ENCODE results near the gene GRK3. TPM values are rescaled to one million over a fixed set of nuclear protein-coding genes. Genes with fewer than 3 reads are reported as not detected.

Gene GRK3
- total RNA-seq, 3 donors from 2014 or later: 14.4 to 49.1 (median 16.7) TPM

DNA sequence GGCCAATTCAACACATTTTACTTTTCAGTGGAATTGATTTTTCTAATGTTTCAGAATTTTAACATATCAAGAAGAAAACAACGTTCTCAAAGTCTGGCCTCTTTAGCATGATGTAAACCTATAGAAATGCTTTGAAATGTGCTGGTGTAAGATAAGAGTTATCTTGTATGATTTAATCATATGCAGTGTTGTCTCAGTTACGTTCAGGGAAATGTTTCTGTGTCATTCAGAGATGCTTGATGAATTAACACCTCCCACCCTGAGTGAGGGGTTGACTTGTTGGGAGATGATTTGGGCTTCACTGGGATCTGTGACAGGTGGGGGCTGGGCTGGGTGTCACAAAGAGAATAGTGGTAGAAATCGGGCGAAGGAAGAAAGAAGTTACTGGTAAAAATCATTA lies 161.8 kb downstream of the GRK3 start:
- Histone ChIP-seq H3K27ac (no peak overlapping the region), H3K27me3 (no peaks in the 10 kb centered on the region), H3K4me1 (no peaks in the 10 kb centered on the region), H3K36me3 (no peaks in the 10 kb centered on the region), H3K4me3 (no peak overlapping the region), H3K9me3 (no peaks in the 10 kb centered on the region)
- intact Hi-C loops (cut with DNase I; ENCODE audit: low total_unique reads): no loop called here
- TF ChIP-seq, protein P1, sequence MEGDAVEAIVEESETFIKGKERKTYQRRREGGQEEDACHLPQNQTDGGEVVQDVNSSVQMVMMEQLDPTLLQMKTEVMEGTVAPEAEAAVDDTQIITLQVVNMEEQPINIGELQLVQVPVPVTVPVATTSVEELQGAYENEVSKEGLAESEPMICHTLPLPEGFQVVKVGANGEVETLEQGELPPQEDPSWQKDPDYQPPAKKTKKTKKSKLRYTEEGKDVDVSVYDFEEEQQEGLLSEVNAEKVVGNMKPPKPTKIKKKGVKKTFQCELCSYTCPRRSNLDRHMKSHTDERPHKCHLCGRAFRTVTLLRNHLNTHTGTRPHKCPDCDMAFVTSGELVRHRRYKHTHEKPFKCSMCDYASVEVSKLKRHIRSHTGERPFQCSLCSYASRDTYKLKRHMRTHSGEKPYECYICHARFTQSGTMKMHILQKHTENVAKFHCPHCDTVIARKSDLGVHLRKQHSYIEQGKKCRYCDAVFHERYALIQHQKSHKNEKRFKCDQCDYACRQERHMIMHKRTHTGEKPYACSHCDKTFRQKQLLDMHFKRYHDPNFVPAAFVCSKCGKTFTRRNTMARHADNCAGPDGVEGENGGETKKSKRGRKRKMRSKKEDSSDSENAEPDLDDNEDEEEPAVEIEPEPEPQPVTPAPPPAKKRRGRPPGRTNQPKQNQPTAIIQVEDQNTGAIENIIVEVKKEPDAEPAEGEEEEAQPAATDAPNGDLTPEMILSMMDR (IDR thresholded peaks at IDR 0.05): no peak
- TF ChIP-seq POLR2AphosphoS5 (IDR thresholded peaks at IDR 0.05): no peak
- TF ChIP-seq POLR2A (IDR thresholded peaks at IDR 0.05): no peak
- no peak for DNase-seq (ENCODE audit: low spot score in 2 of 2)

DNA sequence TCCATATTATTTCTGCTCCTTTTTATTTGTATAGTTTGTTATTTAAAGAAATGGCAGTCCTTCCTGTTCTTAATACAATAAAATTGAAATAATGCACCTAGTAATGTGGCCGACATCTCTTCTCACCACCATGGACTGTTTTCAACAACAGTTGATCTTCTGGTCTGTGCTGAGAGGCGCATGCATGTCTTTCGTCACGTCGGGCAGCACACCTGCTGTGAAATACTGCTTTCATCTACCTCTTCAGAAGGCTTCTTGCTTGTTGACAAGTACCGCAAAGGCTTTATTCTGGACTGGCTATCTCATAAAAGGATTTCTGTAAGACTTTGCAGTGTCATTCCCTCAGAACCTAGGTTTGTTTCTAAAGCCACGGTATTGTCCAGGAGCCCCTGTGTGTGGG lies 163.6 kb downstream of the GRK3 start:
- no peaks in the 10 kb centered on the region for H3K27me3 ChIP-seq
- H3K4me1 ChIP-seq: no peaks in the 10 kb centered on the region
- TF ChIP-seq, protein P1 (IDR thresholded peaks at IDR 0.05): no peak
- no peak for TF ChIP-seq POLR2A (IDR thresholded peaks at IDR 0.05)
- no peak for TF ChIP-seq POLR2AphosphoS5 (IDR thresholded peaks at IDR 0.05)
- H3K9me3 ChIP-seq: no peaks in the 10 kb centered on the region
- H3K27ac ChIP-seq: no peak overlapping the region
- intact Hi-C loops (cut with DNase I; ENCODE audit: low total_unique reads): no loop called here
- no peak overlapping the region for H3K4me3 ChIP-seq
- DNase-seq (ENCODE audit: low spot score in 2 of 2): no peak
- no peaks in the 10 kb centered on the region for H3K36me3 ChIP-seq

DNA sequence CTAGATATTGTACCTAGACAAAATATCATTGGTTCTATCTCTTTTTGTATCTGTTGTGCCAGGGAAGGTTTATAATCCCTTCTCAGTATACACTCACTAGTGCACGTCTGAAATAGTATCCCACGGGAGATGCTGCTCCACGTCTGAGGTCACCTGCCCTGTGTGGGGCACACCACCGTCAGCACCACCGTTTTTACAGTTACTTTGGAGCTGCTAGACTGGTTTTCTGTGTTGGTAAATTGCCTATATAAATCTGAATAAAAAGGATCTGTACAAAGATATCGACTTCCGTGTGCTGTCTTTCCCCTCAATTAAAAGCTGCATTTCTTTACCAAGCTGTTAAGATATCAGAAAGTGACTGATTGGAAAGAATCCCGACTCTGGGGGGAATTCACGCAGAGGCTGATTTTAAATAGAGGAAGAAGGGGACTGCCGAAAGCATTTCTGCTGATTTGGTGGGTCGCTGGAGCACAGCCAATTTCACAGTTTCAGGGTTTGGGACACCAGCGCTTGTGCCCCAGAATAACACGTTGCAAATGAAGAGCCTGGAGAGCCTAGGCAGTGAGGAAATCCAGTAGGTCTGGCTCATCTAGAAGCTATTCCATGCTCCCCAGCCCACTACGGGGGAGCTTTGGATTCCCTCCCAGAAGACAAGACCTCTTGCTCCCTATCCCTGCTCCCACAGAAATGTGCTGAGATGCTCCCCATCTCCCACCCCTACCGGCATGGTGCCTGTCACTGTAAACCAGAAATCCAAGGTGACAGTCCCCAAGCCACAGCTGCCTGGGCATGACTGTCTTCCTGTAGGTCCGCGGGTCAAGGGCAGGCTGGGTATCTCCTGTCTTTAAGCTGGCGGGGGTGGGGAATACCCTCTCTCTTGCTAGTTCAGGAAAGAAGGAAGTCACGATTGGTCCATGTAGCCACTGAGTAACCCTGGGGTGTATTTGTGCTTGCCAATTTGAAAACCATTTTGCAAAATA lies 164.8 kb downstream of the GRK3 start:
- TF ChIP-seq POLR2AphosphoS5 (IDR thresholded peaks at IDR 0.05): no peak
- TF ChIP-seq, protein P1 (IDR thresholded peaks at IDR 0.05): no peak
- no peak for TF ChIP-seq POLR2A (IDR thresholded peaks at IDR 0.05)
- no peaks in the 10 kb centered on the region for H3K4me1 ChIP-seq
- DNase-seq (ENCODE audit: low spot score in 2 of 2): no peak
- H3K27ac ChIP-seq: no peak overlapping the region
- H3K36me3 ChIP-seq: no peaks in the 10 kb centered on the region
- no peak overlapping the region for H3K4me3 ChIP-seq
- intact Hi-C loops (cut with DNase I; ENCODE audit: low total_unique reads): no loop called here
- no peaks in the 10 kb centered on the region for H3K27me3 ChIP-seq
- H3K9me3 ChIP-seq: no peaks in the 10 kb centered on the region

DNA sequence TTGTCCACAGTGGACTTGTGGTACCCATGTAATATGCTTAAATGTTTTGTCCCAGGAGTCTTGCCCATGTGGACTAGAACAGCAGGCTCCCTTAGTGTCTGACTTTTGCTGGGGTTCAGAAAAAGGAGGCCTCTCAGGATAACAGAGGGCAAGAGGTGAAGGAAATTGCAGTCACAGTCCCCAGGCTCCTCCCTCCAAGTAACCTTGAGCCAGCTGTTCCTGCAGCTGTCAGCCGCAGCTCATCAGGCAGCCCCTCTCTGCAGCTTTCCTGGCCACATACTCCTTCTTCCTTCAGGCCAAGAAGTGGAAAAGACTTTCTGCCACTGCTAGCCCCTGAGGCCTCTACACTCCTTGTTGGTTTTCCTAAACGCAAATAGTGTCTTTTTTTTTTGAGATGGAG lies 171.2 kb downstream of the GRK3 start:
- Histone ChIP-seq H3K27ac (no peak overlapping the region), H3K4me1 (no peaks in the 10 kb centered on the region), H3K36me3 (no peaks in the 10 kb centered on the region), H3K27me3 (peaks cover 0 to 4% of the 10 kb centered on the region in 2 donors), H3K9me3 (no peaks in the 10 kb centered on the region), H3K4me3 (no peak overlapping the region)
- DNase-seq (ENCODE audit: low spot score in 2 of 2): no peak
- intact Hi-C loops (cut with DNase I; ENCODE audit: low total_unique reads): no loop called here
- TF ChIP-seq, protein P1 (IDR thresholded peaks at IDR 0.05): no peak
- TF ChIP-seq POLR2A (IDR thresholded peaks at IDR 0.05) (no peak), POLR2AphosphoS5 (IDR thresholded peaks at IDR 0.05) (no peak)

DNA sequence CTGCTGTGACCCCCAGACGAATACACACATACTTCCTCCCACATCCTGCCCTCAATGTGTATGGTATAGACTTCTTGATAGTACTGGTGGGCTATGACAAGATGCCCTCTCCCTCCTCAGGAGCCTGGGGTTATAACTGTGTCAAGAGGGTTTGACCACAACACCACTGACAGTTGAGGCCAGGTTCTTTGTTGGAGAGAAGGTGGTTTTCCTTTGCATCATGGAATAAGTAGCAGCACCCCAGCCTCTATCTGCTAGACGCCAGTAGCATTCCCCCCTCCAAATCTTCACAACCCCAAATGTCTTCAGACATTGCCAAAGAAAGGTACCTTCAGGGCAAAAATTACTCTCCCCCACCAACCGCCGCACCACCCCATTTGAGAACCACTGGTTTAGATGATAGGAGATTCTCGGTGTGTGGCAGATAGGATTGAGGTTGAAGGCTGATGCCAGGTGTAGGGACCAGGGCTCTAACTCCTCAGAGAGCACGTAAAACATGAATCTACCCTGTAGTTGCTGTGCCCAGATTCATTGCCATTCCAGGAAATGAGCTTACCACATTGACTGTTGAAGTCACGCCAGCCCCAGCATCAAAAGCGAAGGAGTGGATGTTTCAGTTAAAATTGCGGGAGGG lies 172.0 kb downstream of the GRK3 start:
- no peak for TF ChIP-seq POLR2A (IDR thresholded peaks at IDR 0.05)
- no peak for TF ChIP-seq POLR2AphosphoS5 (IDR thresholded peaks at IDR 0.05)
- TF ChIP-seq, protein P1 (IDR thresholded peaks at IDR 0.05): no peak
- DNase-seq (ENCODE audit: low spot score in 2 of 2): no peak
- no peak overlapping the region for H3K27ac ChIP-seq

More for the DNA sequence above, 172.0 kb downstream of the GRK3 start:
- intact Hi-C loops (cut with DNase I; ENCODE audit: low total_unique reads): no loop called here
- Histone ChIP-seq H3K4me1 (no peaks in the 10 kb centered on the region), H3K4me3 (no peak overlapping the region), H3K9me3 (no peaks in the 10 kb centered on the region), H3K36me3 (no peaks in the 10 kb centered on the region), H3K27me3 (peaks cover 0 to 4% of the 10 kb centered on the region in 2 donors)
